Ectodermal cell (in vitro differentiated cells): ENCODE measurements around the gene SLC6A6.
"Not testable (repeated sequence)": the region's sequence is repeated elsewhere in the genome, so short reads cannot be mapped to it uniquely, and the experiment has no call there.

Experiments
- H3K27ac ChIP-seq: 2 replicates; pipeline ENCODE4 v1.7.0; 2013; ENCODE audit warnings: mild to moderate bottlenecking, low read depth, low read length; ENCODE audit not compliant: insufficient read depth, poor library complexity, severe bottlenecking
- H3K27me3 ChIP-seq: 2 replicates; pipeline ENCODE4 v1.7.0; 2013; ENCODE audit warnings: mild to moderate bottlenecking, low read length; ENCODE audit not compliant: insufficient read depth, control insufficient read depth, poor library complexity, severe bottlenecking
- H3K36me3 ChIP-seq: one replicate; pipeline ENCODE4 v1.7.0; 2013; ENCODE audit warnings: low read length; ENCODE audit not compliant: control insufficient read depth, insufficient read depth
- H3K4me1 ChIP-seq: one replicate; pipeline ENCODE4 v1.7.0; 2013; ENCODE audit warnings: low read length; ENCODE audit not compliant: control insufficient read depth, insufficient read depth
- H3K4me3 ChIP-seq: 2 replicates; pipeline ENCODE4 v1.7.0; 2013; ENCODE audit warnings: low read depth, low read length, control low read depth; ENCODE audit not compliant: insufficient read depth
- H3K9me3 ChIP-seq: 2 replicates; pipeline ENCODE4 v1.7.0; 2013; ENCODE audit warnings: mild to moderate bottlenecking, low read length, moderate library complexity; ENCODE audit not compliant: control insufficient read depth
- WGBS, 2 experiments: methylation state at CpG; one replicate each; pipeline ENCODE4 v1.1.7; 2013; ENCODE audit warnings: missing lambda C conversion rate in 2 of 2; 5-methylcytosine and 5-hydroxymethylcytosine counted together

SLC6A6 gene

GRCh38 chr3:14406336-14406735 is 3.9 kb downstream of the SLC6A6 start:
- H3K27ac ChIP-seq, result no peak overlapping the region
- no peak overlapping the region for H3K4me3 ChIP-seq
- no peaks in the 10 kb centered on the region for H3K36me3 ChIP-seq
- peaks cover 12% of the 10 kb centered on the region for H3K4me1 ChIP-seq
- H3K9me3 ChIP-seq, result no peaks in the 10 kb centered on the region
- H3K27me3 ChIP-seq, result peaks cover 3% of the 10 kb centered on the region
- WGBS, 2 experiments, result 76 to 78% methylated on average over 5 of the region's 5 CpGs

- 86 to 96% methylated on average over 2 of the region's 3 CpGs for whole genome bisulfite sequencing, 2 experiments
- no peaks in the 10 kb centered on the region for H3K9me3 ChIP-seq
- no peak overlapping the region for H3K4me3 ChIP-seq
- H3K27ac ChIP-seq, result no peak overlapping the region
- no peaks in the 10 kb centered on the region for H3K27me3 ChIP-seq
- no peaks in the 10 kb centered on the region for H3K36me3 ChIP-seq
- H3K4me1 ChIP-seq, result peaks cover 14% of the 10 kb centered on the region
These were observed 4.4 kb downstream of the SLC6A6 start for GRCh38 chr3:14406766-14407165.

DNA sequence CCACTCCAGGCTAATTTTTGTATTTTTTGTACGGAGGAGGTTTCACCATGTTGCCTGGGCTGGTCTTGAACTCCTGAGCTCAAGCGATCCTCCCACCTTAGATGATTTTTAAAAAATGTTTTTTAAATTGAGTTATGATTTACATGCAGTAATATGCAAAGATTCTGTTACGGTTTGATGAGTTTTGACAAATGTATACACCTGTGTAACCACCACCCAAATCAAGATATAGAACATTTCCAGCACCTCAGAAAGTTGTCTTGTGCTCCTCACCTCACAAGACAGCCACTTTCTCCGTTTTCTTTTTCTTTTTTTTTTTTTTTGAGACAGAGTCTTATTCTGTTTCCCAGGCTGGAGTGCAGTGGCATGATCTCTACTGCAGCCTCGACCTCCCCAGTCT is 4.8 kb downstream of the SLC6A6 start:
- no peaks in the 10 kb centered on the region for H3K9me3 ChIP-seq
- WGBS, 2 experiments, result 88 to 91% methylated on average over 5 of the region's 5 CpGs
- H3K36me3 ChIP-seq, result no peaks in the 10 kb centered on the region
- no peak overlapping the region for H3K4me3 ChIP-seq
- H3K27ac ChIP-seq, result no peak overlapping the region
- peaks cover 14% of the 10 kb centered on the region for H3K4me1 ChIP-seq
- no peaks in the 10 kb centered on the region for H3K27me3 ChIP-seq

DNA sequence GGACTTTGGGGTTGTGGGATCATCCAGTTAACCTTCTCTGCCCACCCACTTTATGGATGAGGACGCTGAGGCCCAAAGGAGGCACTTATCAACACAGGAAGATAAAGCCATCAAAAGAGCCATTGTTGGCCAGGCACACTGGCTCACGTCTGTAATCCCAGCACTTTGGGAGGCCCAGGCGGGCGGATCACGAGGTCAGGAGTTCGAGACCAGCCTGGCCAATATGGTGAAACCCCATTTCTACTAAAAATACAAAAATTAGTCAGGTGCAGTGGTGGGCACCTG is 7.3 kb downstream of the SLC6A6 start:
- H3K9me3 ChIP-seq, H3K27ac ChIP-seq, H3K4me3 ChIP-seq, H3K27me3 ChIP-seq, H3K36me3 ChIP-seq: not testable (repeated sequence)
- peaks cover 17% of the 10 kb centered on the region for H3K4me1 ChIP-seq
- 73 to 78% methylated on average over 6 of the region's 6 CpGs for WGBS, 2 experiments

GRCh38 chr3:14410106-14410502 is 7.7 kb downstream of the SLC6A6 start:
- Histone ChIP-seq H3K36me3 (no peaks in the 10 kb centered on the region), H3K9me3 (no peaks in the 10 kb centered on the region), H3K4me3 (no peak overlapping the region), H3K27ac (no peak overlapping the region), H3K27me3 (no peaks in the 10 kb centered on the region), H3K4me1 (peaks cover 16% of the 10 kb centered on the region)
- 90 to 100% methylated on average over 4 to 5 of the region's 5 CpGs for WGBS, 2 experiments

- WGBS, 2 experiments, result 93 to 94% methylated on average over 6 of the region's 6 CpGs
- H3K27ac ChIP-seq, result no peak overlapping the region
These were observed 8.2 kb downstream of the SLC6A6 start for GRCh38 chr3:14410503-14411165.

DNA sequence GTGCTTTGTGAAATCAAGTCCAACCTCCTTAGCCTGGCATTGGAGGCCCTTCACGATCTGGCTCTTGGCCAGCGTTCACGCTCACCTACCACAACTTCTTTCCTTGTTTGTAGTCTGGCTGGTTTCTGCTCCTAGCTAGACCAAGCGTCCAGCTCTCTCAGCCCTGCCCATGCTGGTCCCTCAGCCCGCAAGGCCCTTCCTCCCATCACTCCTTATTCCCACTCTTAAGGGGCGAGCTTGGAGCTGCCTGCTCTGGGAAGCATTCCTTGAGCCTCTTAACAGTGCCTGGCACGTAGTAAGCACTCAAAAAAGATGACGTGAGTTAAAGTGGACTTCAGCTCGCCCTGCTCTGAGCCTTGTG is 8.7 kb downstream of the SLC6A6 start:
- Histone ChIP-seq H3K27ac (no peak overlapping the region), H3K4me3 (no peak overlapping the region), H3K36me3 (no peaks in the 10 kb centered on the region), H3K27me3 (no peaks in the 10 kb centered on the region), H3K9me3 (no peaks in the 10 kb centered on the region), H3K4me1 (peaks cover 16% of the 10 kb centered on the region)
- WGBS, 2 experiments, result 94 to 98% methylated on average over 9 of the region's 9 CpGs

More at GRCh38 chr3:14410503-14411165, 8.2 kb downstream of the SLC6A6 start:
- H3K4me1 ChIP-seq, result peaks cover 16% of the 10 kb centered on the region
- no peaks in the 10 kb centered on the region for H3K9me3 ChIP-seq
- H3K36me3 ChIP-seq, result no peaks in the 10 kb centered on the region
- no peak overlapping the region for H3K4me3 ChIP-seq
- no peaks in the 10 kb centered on the region for H3K27me3 ChIP-seq

- WGBS, 2 experiments, result 71 to 73% methylated on average over 7 of the region's 7 CpGs
- no peak overlapping the region for H3K27ac ChIP-seq
- H3K9me3 ChIP-seq, result no peaks in the 10 kb centered on the region
- H3K36me3 ChIP-seq, result no peaks in the 10 kb centered on the region
- H3K4me1 ChIP-seq, result peaks cover 16% of the 10 kb centered on the region
- H3K27me3 ChIP-seq, result no peaks in the 10 kb centered on the region
- H3K4me3 ChIP-seq, result no peak overlapping the region
These were observed 9.6 kb downstream of the SLC6A6 start for GRCh38 chr3:14411988-14412387.

- 3 to 6% methylated on average over 13 of the region's 13 CpGs for WGBS, 2 experiments
- Histone ChIP-seq H3K4me3 (no peak overlapping the region), H3K27ac (no peak overlapping the region), H3K4me1 (peaks cover 16% of the 10 kb centered on the region), H3K9me3 (no peaks in the 10 kb centered on the region), H3K27me3 (no peaks in the 10 kb centered on the region), H3K36me3 (no peaks in the 10 kb centered on the region)
These were observed 10.5 kb downstream of the SLC6A6 start for GRCh38 chr3:14412831-14413380.

DNA sequence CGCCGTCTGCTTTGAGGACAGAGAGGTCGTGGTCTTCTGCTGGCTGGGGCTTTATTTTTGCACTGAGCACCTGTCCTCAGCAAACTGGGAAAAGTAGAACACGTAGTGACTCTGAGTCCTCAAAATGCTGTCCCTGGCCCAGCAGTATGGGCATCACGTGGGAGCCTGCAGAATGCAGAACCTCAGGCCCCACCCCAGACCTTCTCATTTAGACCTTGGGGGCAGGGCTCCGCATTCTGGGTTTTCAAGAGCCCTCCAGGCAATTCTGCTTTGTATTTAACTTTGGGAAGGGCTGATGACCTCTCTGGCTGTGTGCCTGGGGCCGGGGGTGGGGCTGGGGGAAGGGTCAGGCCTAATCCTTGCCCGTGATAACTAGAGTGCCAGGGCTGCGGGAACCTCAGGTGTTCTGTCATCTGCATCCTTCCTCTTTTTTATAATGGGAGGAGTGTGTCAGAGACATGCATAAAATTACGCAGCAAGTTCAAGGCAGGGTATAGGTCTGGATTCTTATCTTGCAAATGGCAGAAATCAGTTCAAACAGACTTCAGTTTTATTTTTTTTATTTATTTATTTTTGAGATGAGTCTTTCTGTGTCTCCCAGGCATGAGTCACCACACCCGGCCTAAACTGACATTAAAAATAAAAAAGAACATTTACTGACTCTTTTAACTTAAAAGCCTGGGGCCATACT is 11.1 kb downstream of the SLC6A6 start:
- no peaks in the 10 kb centered on the region for H3K36me3 ChIP-seq
- H3K9me3 ChIP-seq, result no peaks in the 10 kb centered on the region
- WGBS, 2 experiments, result 25 to 28% methylated on average over 10 to 11 of the region's 11 CpGs
- H3K4me3 ChIP-seq, result no peak overlapping the region
- H3K4me1 ChIP-seq, result peaks cover 16% of the 10 kb centered on the region
- no peak overlapping the region for H3K27ac ChIP-seq
- H3K27me3 ChIP-seq, result no peaks in the 10 kb centered on the region
